Right atrium auricular region (tissue), 2 donors: Measurements from ENCODE around the gene CATSPERD. TPM values are rescaled to one million over a fixed set of nuclear protein-coding genes. Genes with fewer than 3 reads are reported as not detected.

Source experiments
- DNase-seq: peaks from one replicate; pipeline ENCODE4 v3.0.0-alpha.2; 2019; ENCODE audit warnings: low spot score
- H3K27ac ChIP-seq, 2 donors: fragments of 200-600 bp; sonication (generic); 1 replicate in 1 of 2; 2 replicates in 1 of 2; pipeline ENCODE4 v1.5.1; 2016 to 2019
- H3K27me3 ChIP-seq, 2 donors: fragments of 200-600 bp; sonication (generic); one replicate each; pipeline versions ENCODE4 v1.5.1 to v1.6.0; 2017 to 2019
- H3K36me3 ChIP-seq: fragments of 200-600 bp; sonication (generic); one replicate; pipeline ENCODE4 v1.5.1; 2016
- H3K4me1 ChIP-seq, 2 donors: fragments of 200-600 bp; sonication (generic); one replicate each; pipeline versions ENCODE4 v1.5.1 to v1.6.0; 2017 to 2019
- H3K4me3 ChIP-seq, 2 donors: fragments of 200-600 bp; sonication (generic); 1 replicate in 1 of 2; 2 replicates in 1 of 2; pipeline ENCODE4 v1.5.1; 2017 to 2019; ENCODE audit warnings: mild to moderate bottlenecking in 1 of 2, moderate library complexity in 1 of 2
- H3K9me3 ChIP-seq, 2 donors: fragments of 200-600 bp; sonication (generic); one replicate each; pipeline ENCODE4 v1.5.1; 2019
- CTCF ChIP-seq, 2 donors: fragments of 200-600 bp; sonication (generic); IDR thresholded peaks; one replicate each; pipeline ENCODE4 v1.5.1; 2019; ENCODE audit warnings: antibody characterized with exemption in 2 of 2
- total RNA-seq, 2 donors: library from RNA; depleted of rRNA; stranded (reverse); fragments of >200 nt; gene quantifications; one replicate each; pipeline ENCODE4 v1.1.0, GENCODE V29; 2016

Gene CATSPERD
- total RNA-seq, 2 donors from 2014 or later: not detected

- DNase-seq: no peak
- Histone ChIP-seq H3K27me3 (no peaks in the 10 kb centered on the region), H3K4me3 (no peak overlapping the region), H3K36me3 (peaks cover 15% of the 10 kb centered on the region), H3K9me3 (no peaks in the 10 kb centered on the region), H3K27ac (no peak overlapping the region), H3K4me1 (peaks cover 0 to 24% of the 10 kb centered on the region in 2 donors)
- TF ChIP-seq CTCF (IDR thresholded peaks at IDR 0.05): no peak
Measured at GRCh38 chr19:5676105-5676771, 44.2 kb upstream of the CATSPERD start.

DNA sequence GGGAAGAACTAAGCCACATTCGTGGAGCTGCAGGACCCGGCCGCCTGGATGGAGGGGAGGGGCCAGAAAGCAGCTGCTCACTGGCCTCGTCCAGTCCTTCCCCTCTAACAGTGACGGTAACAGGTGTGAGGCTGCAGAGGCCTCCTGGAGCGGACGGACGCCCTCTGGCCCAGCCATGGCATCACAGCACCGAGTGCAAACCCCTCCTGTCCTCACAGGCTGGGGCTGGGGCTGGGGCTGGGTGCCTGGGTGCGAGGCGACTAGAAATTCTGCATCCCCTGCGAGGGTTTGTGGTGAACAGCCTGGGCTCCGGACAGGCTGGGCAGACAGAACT lies 43.7 kb upstream of the CATSPERD start:
- Histone ChIP-seq H3K36me3 (peaks cover 12% of the 10 kb centered on the region), H3K4me3 (no peak overlapping the region), H3K9me3 (no peaks in the 10 kb centered on the region), H3K4me1 (peaks cover 0 to 27% of the 10 kb centered on the region in 2 donors), H3K27me3 (no peaks in the 10 kb centered on the region), H3K27ac (no peak overlapping the region)
- no peak for DNase-seq
- TF ChIP-seq CTCF (IDR thresholded peaks at IDR 0.05): no peak

- H3K9me3 ChIP-seq: no peaks in the 10 kb centered on the region
- no peaks in the 10 kb centered on the region for H3K27me3 ChIP-seq
- H3K27ac ChIP-seq: no peak overlapping the region
- peaks cover 0 to 27% of the 10 kb centered on the region in 2 donors for H3K4me1 ChIP-seq
- no peak overlapping the region for H3K4me3 ChIP-seq
- peaks cover 12% of the 10 kb centered on the region for H3K36me3 ChIP-seq
- no peak for TF ChIP-seq CTCF (IDR thresholded peaks at IDR 0.05)
- DNase-seq: no peak
Measured at GRCh38 chr19:5677136-5677535, 43.3 kb upstream of the CATSPERD start.

GRCh38 chr19:5677580-5677979 lies 42.9 kb upstream of the CATSPERD start:
- H3K9me3 ChIP-seq: no peaks in the 10 kb centered on the region
- no peak overlapping the region for H3K27ac ChIP-seq
- no peak overlapping the region for H3K4me3 ChIP-seq
- DNase-seq: no peak
- H3K27me3 ChIP-seq: no peaks in the 10 kb centered on the region
- peaks cover 0 to 27% of the 10 kb centered on the region in 2 donors for H3K4me1 ChIP-seq
- peaks cover 12% of the 10 kb centered on the region for H3K36me3 ChIP-seq
- TF ChIP-seq CTCF (IDR thresholded peaks at IDR 0.05): no peak

DNA sequence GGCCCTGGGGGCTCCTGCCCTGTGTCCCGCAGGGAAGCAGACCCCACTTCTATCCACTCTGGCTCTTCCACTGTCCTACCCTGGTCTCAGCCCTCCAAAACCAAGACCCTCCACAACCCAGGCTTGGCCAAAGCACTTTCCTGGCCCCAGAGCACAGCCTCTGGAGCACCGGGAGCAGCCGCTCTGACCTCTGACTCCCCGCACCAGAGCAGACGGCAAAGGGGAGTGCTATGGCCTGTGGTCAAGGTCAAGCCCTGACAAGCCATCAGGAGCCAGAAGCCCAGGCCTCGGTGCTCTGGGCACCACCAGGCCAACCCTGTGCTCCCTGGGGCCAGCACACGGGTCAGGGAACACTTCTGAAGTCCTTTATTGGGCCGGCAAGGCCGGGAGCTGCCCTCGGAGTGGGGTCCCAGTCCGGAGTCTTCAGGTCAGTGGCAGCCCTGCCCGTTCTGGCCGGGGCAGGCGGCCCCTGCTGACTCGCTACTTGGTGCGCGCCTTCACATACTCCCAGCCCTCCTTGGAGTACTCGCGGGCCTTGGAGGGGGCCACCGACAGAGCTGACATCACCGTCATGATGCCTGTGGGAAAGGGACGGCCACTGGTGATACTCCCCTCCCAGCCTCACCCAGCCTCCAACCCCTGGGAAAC lies 42.2 kb upstream of the CATSPERD start:
- H3K9me3 ChIP-seq: no peaks in the 10 kb centered on the region
- no peaks in the 10 kb centered on the region for H3K27me3 ChIP-seq
- no peak for DNase-seq
- peaks cover 12% of the 10 kb centered on the region for H3K36me3 ChIP-seq
- no peak overlapping the region for H3K4me3 ChIP-seq
- H3K27ac ChIP-seq: no peak overlapping the region
- peaks cover 0 to 27% of the 10 kb centered on the region in 2 donors for H3K4me1 ChIP-seq
- TF ChIP-seq CTCF (IDR thresholded peaks at IDR 0.05): no peak
